GM18502 (cell line): Measurements from ENCODE around the gene SAMD1.
"Not testable (repeated sequence)": the region's sequence is repeated elsewhere in the genome, so short reads cannot be mapped to it uniquely, and the experiment has no call there.

Experiments
- ATAC-seq: cut with Tn5 transposase; IDR thresholded peaks from one replicate; pipeline ENCODE4 v1.9.1; 2021; ENCODE audit warnings: mild to moderate bottlenecking; ENCODE audit not compliant: unreplicated experiment, poor library complexity

Gene SAMD1

GRCh38 chr19:14042659-14043608 is 47.6 kb downstream of the SAMD1 start:
- not testable (repeated sequence) for ATAC-seq

GRCh38 chr19:14039181-14039580 is 51.4 kb downstream of the SAMD1 start:
- ATAC-seq = no peak
